Frontal cortex (tissue), 4 donors: ENCODE results near the gene SH3PXD2A. TPM values are rescaled to one million over a fixed set of nuclear protein-coding genes. Genes with fewer than 3 reads are reported as not detected.
"Not testable (repeated sequence)": the region's sequence is repeated elsewhere in the genome, so short reads cannot be mapped to it uniquely, and the experiment has no call there.

Experiments
- DNase-seq, 2 donors: peaks; one replicate each; pipeline ENCODE4 v3.0.0; 2012; ENCODE audit warnings: low spot score in 2 of 2
- FAIRE-seq: peaks from 2 replicates; lab custom pipeline; 2012; peaks lifted over from hg19 to GRCh38; lab: Jason Lieb, UNC
- total RNA-seq: library from RNA; depleted of rRNA; stranded (reverse); fragments of >200 nt; gene quantifications from one replicate; pipeline ENCODE4 v1.2.3, GENCODE V29; 2014
- donor health status: control.
- donor health status: control.
- donor health status: control.

SH3PXD2A gene
- total RNA-seq, 1 donor from 2014 or later: 6.1 TPM

DNA sequence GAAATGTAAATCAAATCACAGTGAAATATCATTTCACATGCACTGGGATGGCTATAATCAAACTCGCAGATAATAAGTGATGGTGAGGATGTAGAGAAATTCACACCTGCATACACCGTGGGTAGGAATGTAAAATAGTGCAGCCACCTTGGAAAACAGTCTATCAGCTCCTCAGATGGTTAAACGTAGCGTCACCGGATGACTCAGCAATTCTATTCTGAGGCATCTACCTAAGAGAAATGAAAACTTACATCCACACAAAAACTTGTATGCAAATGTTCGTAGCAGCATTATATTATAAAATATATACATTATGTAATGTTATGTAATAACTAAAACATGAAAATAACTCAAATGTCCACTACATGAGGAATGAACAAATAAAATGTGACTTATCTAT lies 38.9 kb downstream of the SH3PXD2A start:
- FAIRE-seq (no peak), DNase-seq (no peak)

DNA sequence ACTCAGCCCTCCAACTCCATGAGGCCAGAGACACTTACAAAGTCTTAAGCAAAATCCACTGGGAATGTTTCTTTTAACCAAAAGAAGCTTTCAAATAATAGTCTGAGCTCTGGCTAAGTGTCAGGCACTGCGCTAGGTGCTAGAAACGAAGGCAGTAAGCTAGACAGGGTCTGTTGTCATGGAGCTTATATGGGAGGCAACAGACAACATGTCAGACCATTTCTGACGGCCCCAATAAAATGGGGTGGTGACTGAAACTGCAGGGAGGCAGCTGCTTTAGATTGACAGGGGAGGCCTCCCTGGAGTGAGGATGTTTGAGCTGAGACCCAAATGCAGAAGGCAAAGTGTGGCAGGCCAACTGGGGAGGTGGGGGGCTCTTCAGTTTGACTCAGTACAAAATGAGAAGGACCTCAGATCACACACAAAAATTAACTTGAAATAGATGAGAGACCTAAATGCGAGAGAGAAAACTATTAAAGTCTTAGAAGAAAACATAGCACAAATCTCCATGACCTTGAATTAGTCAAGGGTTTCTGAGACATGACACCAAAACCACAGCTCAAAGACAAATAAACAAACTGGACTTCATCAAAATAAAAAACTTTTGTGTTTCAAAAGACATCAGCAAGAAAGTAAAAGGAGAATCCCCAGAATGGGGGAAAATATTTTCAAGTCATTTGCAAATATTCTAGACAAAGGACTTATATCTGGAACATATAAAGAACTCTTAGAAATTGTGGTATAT lies 40.6 kb downstream of the SH3PXD2A start:
- DNase-seq: no peak

DNA sequence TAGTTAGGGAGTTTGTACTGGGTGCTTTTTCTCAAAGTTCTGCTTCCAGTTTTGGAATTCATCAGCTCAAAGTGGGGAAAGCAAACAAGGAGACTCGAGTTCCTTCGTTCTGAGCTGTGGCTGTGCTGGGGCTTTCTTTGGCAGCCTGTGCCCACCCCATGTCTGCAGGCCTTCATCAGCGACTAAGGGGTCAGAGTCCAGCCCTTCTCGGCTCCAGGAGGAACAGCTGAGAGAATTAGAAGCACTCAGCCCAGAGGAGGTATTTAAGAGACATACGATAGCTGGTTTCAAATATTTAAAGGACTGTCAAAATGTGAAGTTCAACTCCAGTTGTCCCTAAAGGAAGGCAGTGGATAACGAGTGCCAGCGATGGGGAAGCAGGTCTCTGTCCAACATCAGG lies 41.3 kb downstream of the SH3PXD2A start:
- no peak for FAIRE-seq
- no peak for DNase-seq

More for the DNA sequence above, 40.6 kb downstream of the SH3PXD2A start:
- FAIRE-seq: no peak

DNA sequence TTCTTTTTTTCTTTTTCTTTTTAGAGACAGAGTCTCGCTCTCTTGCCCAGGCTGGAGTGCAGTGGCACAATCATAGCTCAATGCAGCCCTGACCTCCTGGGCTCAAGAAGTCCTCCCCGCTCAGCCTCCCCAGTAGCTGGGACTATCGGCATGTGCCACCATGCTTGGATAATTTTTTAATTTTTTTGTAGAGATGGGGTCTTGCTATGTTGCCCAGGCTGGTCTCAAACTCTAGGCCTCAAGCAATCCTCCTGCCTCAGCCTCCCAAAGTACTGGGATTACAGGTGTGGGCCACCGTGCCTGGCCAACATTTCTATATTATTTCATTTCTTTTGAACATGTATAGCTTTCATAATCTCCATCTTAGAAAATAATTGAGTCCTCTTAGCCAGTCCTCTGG lies 42.1 kb downstream of the SH3PXD2A start:
- FAIRE-seq, DNase-seq: not testable (repeated sequence)

DNA sequence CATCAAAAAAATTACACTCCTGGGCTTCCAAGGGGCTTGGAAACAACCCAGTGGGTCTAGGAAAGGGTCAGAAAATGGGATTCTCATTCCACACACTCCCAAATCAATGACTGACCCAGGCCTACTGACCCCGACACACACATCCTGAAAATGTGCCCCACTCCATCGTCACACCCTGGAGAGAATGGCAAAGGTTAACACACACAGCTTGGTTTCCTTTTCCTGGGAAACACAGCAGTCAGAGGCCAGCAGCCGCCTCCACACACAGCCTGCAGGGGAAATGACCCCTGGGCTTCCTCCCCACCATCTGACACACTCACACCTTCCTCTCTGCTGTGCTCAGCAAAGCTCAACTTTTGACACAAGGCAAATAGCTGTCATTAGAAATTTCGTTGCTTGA lies 42.9 kb downstream of the SH3PXD2A start:
- FAIRE-seq: no peak

DNA sequence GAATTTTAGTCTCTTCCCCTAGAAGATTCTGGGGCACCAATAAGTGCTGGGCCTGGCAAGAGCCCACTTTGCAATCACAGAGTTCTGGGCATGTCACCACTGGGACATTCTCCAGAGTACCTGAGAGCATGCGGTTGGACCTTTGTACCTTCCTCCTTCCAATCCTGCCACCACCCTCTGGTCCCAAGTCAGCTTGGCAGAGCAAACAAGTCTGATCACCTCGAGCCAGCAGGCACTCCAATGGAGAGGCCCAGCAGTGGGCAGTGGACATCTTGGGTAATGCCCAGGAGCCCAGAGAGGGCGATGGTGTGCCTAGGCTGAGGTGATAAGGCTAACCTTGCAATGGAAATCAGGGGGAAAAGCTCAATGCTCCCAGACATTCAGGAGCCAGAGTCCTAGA lies 43.4 kb downstream of the SH3PXD2A start:
- FAIRE-seq: no peak

More for the DNA sequence above, 42.9 kb downstream of the SH3PXD2A start:
- no peak for DNase-seq

DNA sequence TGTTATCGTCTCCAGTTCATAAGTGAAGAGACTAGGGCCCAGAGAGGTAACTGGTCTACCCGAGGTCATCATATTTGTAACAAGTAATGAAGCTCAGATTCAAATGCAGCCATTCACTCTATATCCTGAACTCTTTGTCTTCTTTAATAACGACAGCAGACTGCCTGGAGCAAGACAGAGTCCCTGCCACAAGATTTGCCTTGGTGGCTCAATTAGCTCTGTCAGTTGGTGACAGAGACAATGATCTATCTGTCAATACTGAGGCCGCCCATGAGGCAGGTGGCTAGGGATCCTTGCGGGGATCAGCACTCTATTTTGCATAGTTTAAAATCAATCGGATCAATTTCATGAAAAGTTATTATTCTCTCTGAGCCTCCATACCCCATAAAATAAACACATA lies 43.9 kb downstream of the SH3PXD2A start:
- DNase-seq (no peak), FAIRE-seq (no peak)

More for the DNA sequence above, 43.4 kb downstream of the SH3PXD2A start:
- DNase-seq: no peak

DNA sequence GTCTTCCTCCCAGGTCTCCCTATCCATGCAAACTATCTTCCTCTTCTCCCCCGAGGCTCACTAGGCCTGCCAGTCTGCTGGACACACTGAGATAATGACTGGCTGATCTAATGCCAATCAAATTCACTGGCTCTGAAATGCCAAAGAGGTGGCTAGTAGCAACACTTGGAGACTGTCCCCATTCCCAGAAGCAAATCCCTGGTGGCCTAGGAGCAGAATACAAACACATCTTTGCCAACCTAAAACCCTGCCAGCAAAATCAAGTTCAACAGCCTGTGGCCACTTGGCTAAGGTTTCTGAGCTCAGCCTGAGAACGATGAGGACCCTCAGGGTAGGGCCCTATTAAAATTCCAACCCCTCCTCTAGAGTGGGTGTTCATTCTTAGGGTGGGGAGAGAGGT lies 46.6 kb downstream of the SH3PXD2A start:
- DNase-seq (no peak), FAIRE-seq (no peak)

DNA sequence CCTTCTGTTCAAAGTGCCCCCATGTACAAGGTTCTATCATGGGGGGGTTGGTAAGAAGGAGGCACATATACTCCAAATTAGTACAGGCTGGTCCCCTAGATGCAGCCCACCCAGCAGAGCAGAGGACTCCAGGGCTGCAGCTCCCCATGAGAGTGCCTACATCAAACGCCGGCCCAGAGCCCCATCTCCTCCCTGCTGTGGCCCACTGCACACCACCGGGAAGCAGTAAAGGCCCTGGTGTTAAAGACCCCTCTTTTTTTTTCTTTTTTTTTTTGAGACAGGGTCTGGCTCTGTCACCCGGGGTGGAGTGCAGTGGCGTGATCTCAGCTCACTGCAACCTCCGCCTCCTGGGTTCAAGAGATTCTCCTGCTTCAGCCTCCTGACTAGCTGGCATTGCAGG lies 47.4 kb downstream of the SH3PXD2A start:
- FAIRE-seq (no peak), DNase-seq (no peak)

DNA sequence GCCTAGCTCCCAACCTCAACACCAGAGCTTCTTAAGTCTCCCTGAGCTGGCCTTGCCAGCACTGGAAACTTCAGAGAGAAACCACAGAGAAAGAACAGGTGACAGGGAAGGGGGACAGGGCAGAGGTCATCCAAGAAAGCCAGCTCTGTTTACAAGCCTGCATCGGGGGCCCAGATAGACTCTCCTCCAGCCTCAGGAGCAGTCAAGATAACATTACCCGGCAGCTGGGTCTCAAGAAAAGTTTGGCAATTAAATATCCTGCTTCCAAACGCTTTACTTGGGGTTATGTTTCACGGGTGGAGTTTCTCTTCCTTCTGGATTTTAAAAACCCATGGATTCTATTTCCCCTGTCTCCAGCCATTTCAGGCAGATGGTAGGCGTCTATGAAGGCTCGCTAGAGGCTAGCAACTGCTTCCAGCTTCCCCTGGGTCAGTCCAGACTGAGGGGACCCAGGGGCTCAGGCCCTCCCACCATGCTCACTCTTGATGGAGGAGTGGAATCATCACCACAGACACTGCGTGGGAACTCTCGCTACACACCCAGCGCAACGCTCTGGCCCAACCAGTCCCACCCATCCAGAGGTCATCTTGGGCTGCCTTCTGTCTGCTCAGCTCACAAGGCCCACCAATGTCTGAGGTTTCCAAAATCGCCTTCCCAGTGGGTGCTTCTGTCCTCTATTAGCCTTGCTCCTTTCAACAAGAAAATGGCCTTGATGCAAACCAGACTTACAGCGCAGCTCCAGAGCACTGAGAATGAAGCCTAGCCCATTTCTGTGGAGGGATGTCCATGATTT lies 48.8 kb downstream of the SH3PXD2A start:
- FAIRE-seq (no peak), DNase-seq (no peak)

DNA sequence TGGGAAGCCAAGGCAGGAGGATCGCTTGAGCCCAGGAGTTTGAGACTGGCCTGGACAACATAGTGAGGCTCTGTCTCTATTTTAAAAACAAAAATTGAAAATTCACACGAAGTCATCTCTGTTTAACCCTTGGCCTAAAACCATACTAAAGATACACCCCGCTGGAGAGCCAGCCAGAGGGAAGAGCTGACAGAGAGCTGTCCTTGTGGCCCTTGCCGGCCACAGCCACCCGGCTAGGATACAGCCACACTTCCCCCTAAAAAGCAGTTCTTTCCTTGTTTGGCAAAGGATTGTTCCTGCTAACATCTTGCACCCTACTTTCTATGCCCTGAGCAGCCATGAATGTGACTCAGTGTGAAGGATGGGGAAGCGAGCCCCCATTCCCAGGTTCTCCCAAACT lies 49.6 kb downstream of the SH3PXD2A start:
- DNase-seq: no peak
- FAIRE-seq: no peak

DNA sequence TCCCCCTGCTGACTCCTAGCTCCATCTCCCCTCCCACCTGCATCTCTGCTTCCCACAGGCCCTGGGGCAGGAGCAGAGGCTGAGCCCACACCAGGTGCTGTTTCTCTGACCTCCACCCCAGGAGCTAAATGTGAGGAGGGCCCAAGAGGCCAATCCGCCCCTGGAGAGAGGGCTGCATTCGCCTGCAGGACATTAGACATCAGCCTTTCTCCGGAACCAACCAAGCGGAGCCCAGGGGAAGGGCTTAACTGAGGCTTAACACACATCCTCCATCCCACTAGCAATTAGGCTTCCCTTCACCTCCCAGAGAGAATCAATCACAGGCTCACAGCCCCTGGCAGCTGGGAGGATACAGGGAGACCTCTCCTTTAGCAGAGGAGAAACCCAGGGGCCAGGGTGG lies 50.5 kb downstream of the SH3PXD2A start:
- no peak for DNase-seq
- no peak for FAIRE-seq

DNA sequence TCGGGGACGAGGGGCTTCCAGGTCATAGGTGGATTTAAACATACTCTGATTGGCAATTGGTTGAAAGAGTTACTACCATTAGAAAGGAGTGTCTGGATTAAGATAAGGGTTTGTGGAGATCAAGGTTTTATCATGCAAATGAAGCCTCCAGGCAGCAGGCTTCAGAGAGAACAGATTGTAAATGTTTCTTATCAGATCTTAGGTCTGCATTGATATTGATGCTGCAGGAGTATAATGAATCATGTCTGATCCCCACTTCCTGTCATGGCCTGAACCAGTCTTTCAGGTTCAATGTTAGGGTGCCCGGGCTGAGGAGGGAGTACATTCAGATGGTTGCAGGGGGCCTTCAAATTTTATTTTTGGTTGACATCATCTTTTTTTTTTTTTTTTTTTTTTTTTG lies 51.4 kb downstream of the SH3PXD2A start:
- FAIRE-seq (no peak), DNase-seq (no peak)

DNA sequence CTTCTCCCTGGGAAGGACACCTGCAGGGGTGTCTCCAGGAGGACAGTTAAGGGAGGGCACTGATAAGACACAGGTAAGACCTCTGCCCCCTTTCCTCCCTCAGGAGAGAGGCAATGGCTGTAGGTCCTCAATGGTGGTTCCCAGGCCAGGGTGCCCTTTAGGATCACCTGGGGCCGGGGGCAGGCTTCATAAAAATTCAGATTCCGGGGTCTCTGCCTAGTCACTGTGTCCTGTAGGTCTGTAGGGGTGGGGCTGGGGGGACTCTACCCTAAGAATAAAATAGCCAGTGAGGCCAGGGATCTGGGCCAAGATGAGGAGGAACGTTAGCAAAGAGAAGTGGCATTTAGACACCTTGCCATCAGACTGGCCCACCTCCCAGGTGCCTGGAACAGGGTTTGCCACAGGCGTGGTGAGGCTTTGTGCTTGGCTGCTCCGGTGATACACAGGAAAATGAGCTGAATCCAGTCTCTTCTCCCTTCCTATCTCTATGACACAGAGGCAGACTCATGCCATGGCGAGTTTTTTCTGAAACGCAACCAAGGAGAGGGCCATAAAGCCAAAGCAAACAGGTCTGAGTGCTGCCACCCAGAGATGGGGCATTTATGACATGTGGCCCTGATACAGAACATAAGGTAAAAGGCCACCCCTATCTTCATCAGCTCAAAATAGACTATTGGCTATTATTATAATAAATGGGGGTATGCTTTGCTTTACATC lies 52.6 kb downstream of the SH3PXD2A start:
- DNase-seq: no peak
- no peak for FAIRE-seq

DNA sequence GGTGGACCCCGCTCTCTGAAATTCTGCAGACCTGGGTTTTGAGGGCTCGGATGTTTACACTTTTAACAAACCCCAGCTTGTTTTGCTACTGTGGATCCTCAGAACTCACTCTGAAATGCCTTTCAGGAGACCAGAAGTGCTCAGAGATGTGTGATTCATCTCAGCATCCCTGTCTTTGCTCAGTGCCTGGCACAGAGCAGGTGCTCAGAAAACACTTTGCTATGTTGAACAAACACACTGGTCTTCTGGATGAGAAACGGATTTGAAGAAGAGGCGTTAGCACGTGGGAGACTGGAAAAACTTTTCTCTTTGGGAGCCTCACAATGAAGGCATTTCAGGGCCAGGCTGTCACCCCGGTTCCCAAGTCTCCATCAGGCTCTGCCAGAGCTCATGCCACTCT lies 53.3 kb downstream of the SH3PXD2A start:
- FAIRE-seq: no peak
- no peak for DNase-seq

DNA sequence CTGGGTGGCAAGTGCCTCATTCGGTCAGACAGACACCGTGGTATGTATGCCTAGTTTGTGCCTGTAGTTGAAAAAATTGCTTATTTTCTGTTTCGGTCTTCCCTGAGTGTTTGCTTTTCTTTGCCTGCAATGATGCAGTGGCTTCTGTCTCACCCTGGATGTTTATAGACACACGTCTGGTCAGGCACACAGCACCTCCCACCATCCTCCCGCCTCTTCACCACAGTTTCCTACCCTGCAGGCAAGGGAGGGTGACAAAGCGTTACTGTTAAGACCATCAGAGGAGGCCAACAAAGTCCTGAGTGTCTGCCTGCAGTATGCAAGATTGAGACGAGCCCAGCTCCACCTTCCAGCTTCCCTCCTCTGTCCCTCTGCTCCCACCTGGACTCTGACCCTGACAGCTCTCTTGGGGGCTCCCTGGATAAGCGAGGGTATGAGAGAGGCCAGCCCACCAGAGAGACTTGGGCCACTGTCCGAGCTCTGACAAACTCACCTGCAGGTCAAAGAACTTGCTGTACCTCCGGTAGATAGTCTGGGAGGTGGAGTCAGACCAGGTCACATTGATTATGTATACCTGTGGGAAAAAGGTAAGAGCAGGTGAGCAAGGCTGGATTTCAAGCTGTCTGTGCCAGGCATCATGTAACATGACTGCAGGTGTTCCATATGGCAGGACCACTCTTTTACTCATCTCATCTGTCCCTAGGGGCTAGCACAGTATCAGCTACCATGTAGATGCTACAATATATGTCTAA lies 54.4 kb downstream of the SH3PXD2A start:
- no peak for FAIRE-seq

DNA sequence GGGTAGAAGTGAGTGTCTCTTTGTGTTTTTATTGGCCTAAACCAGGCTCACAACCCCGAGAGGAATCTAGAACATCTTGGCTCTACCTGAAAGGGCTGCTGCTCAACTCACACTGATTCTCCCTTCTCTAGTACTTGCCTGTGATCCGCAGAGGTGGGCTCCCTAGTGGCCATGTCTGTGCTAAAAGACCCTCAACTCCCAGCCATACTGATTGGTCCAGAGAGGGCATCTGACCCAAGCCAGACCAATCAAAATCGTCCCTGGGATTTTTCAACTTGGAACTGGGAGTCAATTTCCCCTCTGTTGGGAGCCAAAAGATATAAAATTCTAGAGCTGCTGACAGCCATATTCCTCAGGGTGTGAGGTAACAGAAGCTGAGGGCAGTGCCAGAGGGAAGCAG lies 55.3 kb downstream of the SH3PXD2A start:
- DNase-seq (no peak), FAIRE-seq (no peak)

More for the DNA sequence above, 54.4 kb downstream of the SH3PXD2A start:
- no peak for DNase-seq

DNA sequence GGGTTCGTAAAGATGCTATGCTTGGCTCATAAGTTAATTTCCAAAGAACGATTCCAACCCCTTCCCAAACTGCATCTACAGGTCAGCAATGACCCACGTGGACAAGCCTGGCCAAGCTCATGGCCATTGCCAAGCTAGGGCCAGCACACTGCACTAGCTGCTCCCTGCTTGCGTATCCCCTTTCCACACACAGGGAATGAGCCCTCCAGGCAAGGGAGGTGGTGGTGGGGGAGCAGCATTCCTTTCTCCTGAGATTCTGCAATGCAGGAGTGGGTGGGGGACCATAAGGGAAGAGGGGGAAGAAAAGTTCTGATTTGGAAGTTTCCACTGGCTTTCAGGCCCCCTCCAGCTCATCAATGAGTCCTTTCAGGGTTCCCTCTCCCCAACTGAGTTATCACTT lies 56.0 kb downstream of the SH3PXD2A start:
- no peak for DNase-seq
- FAIRE-seq: no peak

DNA sequence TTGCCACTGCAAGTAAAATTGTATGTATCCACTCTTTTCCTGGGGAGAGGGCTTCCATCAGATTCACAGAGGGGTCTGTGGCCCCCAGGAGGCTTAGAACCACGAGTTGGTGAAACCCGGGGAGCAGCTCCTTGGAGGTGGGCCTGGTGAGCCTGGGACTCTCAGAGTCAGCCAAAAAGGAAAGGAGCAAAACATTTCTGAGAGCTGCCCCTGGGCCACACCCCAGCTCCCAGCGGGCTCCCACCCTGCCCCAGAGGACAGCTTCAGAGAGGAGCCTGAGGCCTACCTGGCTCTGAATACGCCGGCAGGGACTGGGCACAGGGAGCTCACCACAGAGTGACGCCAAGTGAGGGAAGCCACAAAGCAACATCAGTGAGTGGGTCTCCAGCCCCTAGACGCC lies 56.9 kb downstream of the SH3PXD2A start:
- DNase-seq (no peak), FAIRE-seq (no peak)

DNA sequence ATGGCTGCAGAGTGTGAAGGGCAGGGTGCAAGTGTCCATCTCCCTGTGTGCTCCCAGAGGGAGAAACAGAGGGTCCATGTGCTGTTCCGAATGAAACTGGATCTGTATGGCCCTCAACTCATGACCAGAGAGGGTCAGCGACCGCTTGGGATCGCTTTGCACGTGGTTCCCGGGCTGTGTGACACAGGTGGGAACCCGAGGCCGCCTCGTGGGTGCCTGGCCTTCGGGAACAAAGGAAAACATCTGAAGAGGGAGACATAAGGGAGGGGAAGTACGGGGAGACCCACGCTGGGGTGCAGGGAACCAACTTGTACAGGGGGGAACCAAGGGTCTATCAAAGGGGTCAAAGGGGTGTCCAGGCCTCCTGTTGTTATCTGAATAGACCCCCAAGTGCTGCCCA lies 57.5 kb downstream of the SH3PXD2A start:
- DNase-seq (no peak), FAIRE-seq (no peak)
